IPS-NIHi7 (cell line): ENCODE data around the gene CBARP.

Experiments used
- DNase-seq: peaks from one replicate; pipeline ENCODE4 v3.0.0; 2012; ENCODE audit warnings: mixed read lengths; ENCODE audit errors: extremely low spot score

Gene CBARP

DNA sequence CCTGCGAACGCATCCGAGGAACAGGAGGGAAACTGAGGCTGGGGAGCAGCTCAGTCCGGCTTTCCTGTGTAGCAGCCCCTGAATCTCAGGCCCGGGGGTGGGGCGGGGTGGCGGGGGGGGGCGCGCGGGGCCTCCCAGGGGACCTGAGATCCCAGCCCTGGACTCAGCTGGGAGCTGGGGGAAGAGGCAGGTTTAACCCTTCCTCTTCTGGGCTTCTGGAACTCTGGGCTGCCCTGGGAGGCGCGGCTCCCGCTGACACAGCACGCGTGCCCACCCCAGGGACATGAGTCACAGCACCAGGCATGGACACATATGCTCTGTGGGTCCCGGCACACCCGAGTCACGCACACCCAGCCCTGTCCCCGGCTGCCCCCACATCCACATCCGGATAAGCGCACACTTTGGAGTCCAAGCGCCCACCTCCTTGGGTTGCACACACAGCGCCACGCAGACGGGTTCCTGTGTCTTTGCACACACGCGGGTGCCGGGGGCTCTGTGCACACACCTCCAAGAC, 27.9 kb upstream of the CBARP start:
- DNase-seq: no peak

DNA sequence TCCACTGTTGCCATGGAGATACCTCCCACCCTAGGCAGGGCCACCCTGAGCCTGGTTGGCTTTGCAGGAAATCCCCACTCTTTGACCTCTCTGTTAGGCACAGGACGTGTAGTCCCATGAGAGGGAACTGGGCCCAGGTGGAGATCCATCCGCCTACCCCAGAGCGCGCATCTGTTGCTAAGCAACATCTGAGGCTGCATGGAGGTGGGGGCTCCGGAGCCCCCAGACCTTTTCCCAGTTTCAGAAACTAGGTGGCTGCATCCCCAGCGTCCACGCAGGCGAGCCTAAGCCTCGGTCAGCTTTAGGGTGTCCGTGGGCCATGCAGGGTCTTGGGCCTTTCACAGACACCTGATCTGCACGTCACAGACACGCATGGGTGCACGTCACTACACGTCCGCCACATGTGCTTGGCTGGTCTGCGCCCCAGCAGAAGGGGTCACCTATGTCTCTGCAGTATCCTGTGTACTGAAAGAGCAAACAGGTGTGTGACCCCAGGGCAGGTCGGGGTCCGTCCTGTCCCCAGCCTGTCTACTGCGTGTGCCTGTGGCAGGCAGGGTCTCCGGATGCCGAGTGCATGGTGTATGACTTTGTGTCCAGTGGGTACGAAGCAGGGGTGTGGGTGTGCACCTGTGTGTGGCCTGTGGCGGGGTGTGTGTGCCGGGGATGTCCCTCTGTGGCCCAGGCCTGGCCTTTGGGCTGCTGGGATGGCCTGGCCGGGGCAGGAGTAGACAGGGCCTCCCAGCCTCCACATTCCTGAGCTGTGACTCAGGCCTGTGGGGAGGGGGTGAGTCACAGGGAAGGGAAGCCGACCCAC, 27.2 kb upstream of the CBARP start:
- peak; percentile 63 for DNase-seq

DNA sequence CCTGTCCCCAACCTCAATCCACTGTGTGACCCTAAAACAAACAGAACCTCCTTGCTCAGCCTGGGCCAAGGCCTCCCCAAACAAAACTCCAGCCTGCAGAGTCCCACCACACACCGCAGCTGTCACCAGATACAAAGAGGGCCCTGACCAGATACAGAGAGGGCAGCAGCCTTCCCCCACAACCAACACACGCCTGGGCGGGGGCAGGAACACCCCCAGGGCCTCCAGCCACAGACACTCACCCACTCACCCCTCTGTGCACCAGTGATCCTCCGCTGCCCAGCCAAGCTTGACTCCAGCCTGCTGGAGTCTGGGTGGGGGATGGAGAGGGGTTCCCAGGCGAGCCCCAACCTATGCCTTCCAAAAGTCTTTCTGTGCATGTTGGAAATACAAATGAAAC, 25.4 kb upstream of the CBARP start:
- DNase-seq: no peak

DNA sequence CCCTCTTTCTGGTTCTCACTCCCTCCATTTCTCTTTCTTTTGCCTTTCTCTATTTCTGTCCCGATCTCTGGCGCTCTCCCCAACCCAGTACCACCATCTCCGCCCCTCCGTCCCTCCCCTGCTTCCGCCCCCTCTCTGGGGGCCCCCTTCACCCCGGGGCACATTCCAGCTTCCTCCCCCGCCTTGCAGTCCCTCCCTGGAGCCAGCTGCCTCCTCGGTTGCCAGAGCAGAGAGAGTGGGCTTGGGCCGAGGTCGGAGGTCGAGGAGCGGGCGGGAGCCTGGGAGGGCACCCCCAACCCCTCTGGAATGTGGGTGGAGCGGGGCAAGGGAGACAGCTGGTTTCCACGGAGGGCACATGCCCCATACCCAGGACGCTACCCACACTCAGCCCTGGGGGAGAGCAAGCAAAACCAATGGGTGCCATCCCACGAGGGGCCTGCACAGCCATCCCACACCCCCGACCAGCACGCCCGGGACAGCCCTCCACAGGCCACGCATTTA, 24.9 kb upstream of the CBARP start:
- peak; percentile 44 for DNase-seq

DNA sequence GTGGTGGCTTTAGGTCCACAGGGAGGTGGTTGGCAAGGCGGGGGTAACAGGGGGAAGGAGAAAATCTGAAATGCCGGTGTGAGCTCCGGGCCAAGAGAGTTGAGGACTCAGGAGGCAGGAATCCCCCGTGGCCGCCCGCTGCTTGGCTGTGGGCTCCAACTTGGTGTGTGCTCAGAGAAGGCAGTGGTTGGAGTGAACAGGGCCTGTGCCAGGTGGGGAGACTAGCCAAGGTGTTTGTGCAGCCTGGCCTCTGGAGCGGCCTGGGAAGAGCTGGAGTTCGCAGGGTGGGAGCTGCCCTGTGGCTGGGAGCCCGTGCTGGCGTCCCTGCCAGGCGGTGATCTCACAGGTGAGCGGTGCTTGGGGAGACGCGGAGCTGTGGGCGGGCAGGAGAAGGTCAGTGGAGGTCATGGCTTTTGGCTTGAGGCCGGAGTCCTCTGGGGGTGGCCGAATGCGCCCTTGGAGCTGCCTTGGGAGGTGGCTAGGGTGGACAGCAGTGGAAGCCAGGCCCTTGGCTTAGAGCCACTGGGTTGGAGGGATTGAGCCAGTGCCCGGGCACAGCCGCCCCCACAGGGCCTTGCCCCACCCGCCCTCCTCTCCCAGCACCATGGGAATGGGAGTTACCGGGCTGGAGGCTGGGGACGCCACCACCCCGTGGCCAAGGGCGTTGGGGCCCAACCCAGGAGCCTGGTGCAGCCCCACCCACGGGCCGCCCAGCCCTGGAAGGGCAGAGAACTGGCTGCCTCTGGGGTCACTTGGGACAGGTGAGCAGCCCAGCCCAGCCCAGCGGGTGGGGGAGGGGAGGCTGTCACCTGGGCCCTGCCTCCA, 24.2 kb upstream of the CBARP start:
- no peak for DNase-seq

DNA sequence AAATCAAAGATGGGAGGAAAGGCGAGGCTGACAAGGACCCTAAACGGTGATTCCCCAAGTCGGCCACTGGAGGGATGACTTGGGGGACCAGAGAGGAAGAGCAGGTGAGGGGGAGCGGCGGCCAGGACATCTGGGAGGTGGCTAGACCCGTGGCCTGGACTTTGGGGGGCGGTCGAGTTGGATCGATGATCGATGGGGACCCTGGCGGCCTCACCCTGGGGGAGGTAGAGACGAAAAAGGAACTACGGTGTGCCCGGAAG, 23.7 kb upstream of the CBARP start:
- no peak for DNase-seq

DNA sequence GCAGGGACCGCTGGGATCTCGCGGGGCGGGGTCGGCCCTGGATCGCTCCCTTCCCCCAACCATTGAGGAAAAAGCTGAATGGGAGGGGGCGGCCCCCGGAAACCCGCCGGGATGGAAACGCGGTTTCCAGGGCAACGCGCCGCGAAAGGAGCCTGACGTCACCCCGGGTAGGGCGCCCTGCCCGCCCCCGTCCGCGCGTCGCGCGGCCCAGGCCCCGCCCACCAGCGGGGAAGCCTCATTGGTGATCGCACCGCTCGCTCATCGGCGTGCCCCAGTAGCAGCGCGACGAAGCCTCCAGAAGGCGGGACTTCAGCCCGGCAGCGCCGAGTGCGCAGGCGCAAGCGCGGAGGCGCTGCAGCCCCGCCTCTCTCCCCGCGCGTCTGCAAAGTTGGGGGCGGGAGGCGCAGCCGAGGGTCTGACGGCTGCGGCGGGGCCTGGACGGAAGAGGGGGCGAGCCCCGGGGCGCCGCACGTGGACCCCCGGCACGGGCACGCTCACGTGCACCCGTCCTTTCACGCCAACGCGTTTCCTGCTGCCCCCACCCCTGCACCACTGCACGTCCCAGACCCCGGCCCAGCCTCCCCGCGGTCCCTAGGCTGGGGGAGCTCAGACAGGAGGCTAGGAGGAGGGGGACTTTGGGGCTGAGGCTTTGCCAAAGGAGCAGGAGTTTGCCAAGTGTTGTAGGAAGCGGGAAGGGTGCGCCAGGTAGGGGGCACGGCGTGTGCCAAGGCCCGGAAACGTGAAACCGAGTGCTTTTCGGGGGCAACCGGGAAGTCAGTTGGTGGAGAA, 23.1 kb upstream of the CBARP start:
- peak; percentile 88 for DNase-seq

DNA sequence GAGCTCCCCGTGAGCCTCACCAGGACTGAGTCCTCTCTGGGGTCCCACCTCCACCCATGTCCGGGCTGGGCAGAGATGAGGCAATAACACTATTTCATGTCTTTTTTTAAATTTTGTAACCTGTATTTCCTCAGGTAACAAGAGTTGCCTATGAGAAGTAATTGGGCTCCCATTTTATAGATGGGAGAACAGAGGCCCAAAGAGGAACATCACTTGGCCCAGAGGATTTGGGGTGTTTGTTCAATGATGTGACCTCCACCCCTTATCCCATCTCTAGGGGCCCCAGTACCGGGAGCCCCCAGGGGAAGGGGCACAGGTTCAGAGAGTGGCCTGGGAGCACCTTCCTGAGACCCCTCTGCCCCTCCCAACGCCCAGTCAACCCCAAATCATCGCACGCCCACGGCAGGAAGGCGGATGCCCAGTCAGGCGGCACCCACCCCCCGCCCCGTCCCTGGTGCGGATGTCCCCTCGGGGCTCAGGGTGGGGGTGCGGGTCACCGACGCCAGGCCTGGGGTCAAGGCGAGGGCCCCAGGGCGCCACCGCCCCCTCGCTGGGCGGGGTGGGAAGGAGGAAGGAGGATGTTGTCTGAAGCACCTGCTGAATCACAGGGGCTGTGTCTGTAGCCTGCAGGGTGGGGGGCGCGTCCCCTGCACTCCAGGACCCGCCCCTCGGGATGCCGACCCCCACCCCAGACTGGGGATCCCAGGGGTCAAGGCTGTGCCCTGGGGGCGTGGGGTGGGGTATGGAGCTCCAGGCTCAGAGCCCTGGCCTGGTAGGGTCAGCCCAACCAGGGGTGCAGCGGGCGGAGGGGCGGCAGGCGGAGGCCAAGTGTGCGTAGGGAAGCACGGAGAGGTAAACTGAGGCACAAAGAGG, 22.3 kb upstream of the CBARP start:
- DNase-seq: no peak

DNA sequence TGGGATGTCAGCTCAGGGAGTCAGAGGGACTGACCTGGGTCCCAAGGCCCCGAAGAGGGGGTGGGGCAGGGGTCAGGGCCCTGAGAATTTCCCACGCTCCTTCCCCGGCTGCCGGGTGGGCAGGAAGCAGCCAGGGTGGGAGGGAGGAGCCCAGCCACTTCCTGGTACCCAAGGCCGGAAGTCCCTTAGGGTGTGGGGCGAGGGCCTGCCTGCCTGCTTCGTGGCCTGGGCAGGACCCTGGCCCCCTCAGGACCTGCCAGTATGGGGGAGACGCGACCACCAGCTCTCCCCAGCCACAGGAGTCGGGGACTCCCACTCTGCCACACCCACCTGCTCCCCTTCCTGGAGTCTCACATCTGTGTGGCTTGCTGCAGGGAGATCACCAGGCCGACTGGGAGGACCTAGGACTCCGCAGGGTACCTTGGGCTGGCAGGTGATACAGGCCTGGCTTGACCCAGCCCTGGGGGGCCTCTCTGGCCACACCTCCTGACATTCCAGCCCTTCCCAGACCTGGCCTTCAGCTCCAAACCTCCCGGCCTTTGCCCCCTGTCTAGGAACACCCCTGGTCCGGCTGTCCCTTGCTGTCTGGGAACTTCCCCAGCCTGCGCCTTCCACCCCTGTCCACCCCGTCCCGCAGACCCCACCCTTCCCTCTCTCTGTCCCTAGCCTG, 21.5 kb upstream of the CBARP start:
- peak; percentile 41 for DNase-seq

DNA sequence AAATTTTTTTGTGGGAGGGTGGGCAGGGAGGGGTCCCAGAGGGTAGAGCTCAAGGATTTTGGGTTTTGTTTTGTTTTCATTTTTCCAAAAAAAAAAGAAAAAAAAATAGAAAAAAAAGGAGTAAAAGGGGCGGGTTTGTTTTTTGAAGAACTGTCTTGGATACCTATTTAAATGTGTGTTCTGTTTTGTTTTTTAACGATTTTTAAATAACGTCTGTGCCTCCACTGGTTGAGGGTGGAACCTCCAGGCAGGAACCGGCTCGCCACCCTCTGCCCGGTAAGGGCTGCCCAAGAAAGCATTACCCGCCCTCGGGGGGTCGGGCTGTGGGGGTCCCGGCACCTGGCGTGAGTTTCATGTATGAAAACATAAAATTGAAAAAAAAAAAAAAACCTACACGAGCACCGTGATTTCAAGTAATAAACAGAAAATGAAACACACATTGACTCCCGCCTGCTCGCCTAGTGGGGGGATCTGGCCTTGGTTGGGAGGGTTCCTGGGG, 21.0 kb upstream of the CBARP start:
- DNase-seq: no peak

DNA sequence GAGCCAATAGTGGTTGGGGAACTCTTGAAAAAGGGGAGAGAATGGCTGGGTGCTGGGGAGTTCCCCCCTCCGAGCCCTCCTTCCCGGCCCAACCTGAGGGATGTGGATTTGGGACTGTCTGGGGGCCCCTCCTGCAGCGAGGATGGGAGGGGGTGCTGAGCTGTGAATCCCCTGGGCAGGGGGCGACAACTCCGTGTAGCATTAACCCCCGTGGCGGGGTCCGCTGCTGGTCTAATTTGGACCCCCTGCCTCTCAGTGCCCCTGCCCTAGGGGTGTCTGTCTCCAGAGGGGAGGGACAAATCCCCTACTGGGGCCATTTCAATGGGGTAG, 20.3 kb upstream of the CBARP start:
- no peak for DNase-seq

DNA sequence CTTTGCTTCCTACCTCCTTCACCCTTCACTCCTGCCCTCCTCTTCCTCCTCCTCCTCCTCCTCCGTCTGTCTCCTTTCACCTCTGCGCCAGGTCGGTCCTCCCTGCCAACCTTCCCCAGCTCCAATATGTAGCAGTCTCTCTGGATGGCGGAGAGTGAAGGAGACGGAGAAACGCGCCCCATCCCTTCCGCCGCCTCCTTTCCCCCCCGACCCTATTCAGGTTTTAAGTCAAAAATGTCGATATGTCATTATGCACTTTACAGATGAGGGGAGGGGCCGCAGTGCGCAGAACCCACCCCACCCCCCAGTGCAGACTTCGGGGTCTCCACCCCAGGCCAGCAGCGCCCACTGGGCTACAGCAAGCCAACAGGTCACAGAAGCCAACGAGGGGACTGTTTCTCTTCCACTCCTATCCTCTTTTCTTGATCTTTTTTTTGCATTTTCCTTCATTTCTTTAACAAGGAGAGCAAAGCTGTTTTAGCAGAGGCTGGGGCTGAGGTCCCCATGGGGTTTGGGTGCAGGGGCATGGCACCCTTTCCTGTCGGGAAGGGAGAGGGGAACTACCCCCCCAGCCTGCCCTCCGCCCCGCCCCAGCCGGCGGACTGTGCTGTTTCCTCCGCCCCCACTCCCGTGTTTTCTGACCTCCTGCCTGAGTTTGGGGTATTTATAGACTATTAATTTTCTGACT, 19.8 kb upstream of the CBARP start:
- DNase-seq: no peak

DNA sequence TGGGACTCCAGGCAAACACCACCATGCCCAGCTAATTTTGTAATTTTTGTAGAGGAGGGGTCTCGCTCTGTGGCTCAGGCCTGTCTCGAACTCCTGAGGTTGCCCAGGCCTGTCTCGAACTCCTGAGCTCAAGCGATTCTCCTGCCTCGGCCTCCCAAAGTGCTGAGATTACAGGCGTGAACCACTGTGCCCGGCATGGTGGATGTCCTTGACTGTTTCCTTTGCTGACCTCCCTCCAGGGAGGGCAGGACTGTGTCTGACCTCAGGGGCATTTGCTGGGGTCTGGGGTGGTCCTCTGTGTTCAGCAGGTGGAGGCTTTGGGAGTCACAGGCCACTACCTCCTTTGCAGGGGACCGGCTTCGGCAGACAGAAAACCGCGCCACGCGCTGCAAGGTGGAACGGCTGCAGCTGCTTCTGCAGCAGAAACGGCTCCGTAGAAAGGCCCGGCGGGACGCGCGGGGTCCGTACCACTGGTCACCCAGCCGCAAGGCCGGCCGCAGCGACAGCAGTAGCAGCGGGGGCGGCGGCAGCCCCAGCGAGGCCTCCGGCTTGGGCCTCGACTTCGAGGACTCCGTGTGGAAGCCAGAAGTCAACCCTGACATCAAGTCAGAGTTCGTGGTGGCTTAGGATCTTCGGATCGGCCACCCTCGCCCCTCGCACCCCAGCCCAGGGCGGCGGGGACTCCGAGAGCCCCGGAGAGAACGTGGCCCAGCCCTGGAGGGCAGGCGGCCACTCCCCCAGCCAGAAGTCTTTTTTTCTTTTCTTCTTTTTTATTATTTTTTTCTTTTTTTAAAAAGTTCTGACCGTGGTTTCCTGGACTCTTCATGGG, 19.1 kb upstream of the CBARP start:
- no peak for DNase-seq

DNA sequence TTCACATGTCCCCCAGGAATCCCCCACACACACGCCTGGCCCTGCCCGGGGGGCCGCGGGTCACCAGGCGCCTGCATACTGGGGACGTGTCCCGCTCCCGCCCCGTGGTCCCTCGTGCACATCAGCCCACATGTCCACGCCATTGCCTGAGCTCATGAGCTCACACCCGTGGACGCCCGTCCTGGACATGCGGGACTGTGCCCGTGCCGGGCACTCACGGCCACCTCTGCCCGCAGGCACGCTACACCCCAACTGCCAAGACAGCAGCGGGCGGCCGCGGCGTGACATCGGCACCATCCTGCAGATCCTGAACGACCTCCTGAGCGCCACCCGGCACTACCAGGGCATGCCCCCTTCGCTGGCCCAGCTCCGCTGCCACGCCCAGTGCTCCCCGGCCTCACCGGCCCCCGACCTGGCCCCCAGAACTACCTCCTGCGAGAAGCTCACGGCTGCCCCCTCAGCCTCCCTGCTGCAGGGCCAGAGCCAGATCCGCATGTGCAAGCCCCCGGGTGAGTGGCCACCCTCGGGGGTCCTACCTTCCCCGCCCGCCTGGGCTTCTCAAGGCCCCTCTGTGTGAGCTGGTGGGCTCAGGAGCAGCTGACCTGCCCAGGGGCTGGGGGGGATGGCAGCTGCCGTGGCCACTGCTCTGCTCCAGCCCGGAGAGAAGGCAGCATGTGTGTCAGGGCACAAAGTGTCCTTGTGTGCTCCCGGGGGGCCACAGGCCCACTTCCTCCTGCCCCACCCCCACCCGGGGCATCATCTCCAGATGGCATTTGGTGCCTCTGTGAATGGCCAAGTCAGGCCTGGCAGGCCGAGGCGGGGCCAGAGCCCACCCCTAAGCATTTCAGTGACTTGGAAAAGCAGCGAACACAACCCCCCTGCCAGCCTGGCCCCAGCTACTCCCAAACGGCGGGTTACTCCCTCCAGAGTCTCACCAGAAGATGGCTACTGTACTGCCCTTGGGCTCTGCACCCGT, 17.7 kb upstream of the CBARP start:
- no peak for DNase-seq

DNA sequence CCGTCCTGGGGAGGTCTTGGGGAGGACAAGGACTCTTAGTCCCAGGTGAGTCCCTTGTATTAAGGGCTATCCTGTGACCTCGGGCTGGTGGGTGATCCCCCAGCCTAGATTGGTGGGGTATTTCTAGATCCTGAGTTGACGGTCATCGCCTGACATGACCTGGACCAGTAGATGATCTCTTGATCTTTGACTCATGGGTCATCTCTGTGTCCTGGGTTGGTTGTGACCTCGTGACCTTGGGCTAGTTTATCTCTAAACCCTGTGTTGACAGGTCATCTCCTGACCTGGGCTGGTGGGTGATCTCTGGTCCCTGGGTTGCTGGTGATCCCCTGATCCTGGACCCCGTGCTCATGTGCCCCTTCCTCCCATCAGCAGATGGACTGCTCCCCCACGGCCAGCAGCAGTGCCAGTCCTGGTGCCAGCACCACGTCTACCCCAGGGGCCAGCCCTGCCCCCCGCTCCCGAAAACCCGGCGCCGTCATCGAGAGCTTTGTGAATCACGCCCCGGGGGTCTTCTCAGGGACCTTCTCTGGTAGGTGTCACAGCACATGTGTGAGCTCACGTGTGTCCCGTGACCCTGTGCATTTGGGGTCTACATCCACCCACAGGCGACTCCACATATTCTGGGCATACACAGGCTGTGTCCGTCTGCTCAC, 16.9 kb upstream of the CBARP start:
- DNase-seq: no peak

DNA sequence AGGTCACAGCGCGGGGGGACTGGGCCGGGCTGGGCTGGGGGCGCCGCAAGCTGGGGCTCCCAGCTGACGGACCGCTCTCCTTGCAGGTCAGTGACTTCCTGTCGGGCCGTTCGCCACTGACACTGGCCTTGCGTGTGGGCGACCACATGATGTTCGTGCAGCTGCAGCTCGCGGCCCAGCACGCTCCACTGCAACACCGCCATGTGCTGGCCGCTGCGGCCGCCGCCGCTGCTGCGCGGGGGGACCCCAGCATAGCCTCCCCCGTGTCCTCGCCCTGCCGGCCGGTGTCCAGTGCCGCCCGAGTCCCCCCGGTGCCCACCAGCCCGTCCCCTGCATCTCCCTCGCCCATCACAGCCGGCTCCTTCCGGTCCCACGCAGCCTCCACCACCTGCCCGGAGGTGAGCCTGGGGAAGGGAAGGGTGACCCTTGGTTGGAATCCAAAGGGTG, 16.3 kb upstream of the CBARP start:
- no peak for DNase-seq

DNA sequence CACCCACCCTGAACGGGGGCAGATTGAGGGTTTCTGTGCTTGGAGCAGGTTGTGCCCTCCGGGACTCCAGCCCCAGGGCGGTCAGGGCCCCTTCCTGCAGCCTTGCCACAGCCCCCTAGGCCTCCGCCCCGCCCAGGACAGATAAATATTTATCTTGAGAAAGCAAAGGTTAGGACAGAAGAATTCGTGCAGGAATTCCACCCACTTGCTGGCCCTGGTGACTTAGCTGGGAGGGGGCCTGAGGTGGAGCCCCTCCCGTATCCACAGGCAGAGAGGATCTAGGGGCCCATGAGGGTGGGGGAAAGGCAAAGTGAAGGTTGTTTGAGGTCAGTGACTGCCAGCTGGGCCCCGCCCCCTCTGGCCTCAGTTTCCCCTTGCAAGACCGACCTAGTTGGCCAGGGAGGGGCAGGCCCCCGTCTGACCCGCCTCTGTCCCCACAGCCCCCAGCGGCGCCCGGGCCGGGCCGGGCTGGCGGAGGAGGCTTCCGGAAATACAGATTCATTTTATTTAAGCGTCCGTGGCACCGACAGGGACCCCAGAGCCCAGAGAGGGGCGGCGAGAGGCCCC, 15.8 kb upstream of the CBARP start:
- DNase-seq: no peak
